Osteocyte (in vitro differentiated cells): ENCODE measurements around the gene EPC1. TPM values are rescaled to one million over a fixed set of nuclear protein-coding genes. Genes with fewer than 3 reads are reported as not detected.
A peak's percentile ranks its signal among the peaks of the same experiment; 100 is the strongest.

ENCODE experiments used
- DNase-seq: peaks from one replicate; pipeline ENCODE4 v3.0.0; 2021; ENCODE audit warnings: mixed read lengths; ENCODE audit not compliant: unreplicated experiment; ENCODE audit errors: extremely low spot score
- H3K27ac Mint-ChIP-seq: one replicate; pipeline ENCODE4 v1.8.0; 2021; ENCODE audit warnings: mild to moderate bottlenecking, mixed read lengths; ENCODE audit not compliant: unreplicated experiment
- H3K27me3 Mint-ChIP-seq: one replicate; pipeline ENCODE4 v1.8.0; 2021; ENCODE audit warnings: mixed read lengths; ENCODE audit not compliant: unreplicated experiment
- H3K36me3 Mint-ChIP-seq: one replicate; pipeline ENCODE4 v1.8.0; 2021; ENCODE audit warnings: mixed read lengths; ENCODE audit not compliant: unreplicated experiment
- H3K4me1 Mint-ChIP-seq: one replicate; pipeline ENCODE4 v1.8.0; 2021; ENCODE audit warnings: mixed read lengths; ENCODE audit not compliant: unreplicated experiment
- H3K4me3 Mint-ChIP-seq: one replicate; pipeline ENCODE4 v1.8.0; 2021; ENCODE audit warnings: mild to moderate bottlenecking, moderate library complexity, mixed read lengths; ENCODE audit not compliant: unreplicated experiment
- H3K9me3 Mint-ChIP-seq: one replicate; pipeline ENCODE4 v1.8.0; 2021; ENCODE audit warnings: mixed read lengths; ENCODE audit not compliant: unreplicated experiment
- total RNA-seq: library from RNA; stranded (reverse); gene quantifications from 2 replicates; pipeline ENCODE4 v1.2.1, GENCODE V29; 2021
- TF ChIP-seq, protein P1 (sequence below): fragments of 200-600 bp; sonication (generic); IDR thresholded peaks from 2 replicates; pipeline ENCODE4 v1.5.0; 2021; ENCODE audit warnings: antibody characterized with exemption, mild to moderate bottlenecking, moderate library complexity

EPC1 gene
- total RNA-seq, 1 donor from 2014 or later: 35.5 TPM

DNA sequence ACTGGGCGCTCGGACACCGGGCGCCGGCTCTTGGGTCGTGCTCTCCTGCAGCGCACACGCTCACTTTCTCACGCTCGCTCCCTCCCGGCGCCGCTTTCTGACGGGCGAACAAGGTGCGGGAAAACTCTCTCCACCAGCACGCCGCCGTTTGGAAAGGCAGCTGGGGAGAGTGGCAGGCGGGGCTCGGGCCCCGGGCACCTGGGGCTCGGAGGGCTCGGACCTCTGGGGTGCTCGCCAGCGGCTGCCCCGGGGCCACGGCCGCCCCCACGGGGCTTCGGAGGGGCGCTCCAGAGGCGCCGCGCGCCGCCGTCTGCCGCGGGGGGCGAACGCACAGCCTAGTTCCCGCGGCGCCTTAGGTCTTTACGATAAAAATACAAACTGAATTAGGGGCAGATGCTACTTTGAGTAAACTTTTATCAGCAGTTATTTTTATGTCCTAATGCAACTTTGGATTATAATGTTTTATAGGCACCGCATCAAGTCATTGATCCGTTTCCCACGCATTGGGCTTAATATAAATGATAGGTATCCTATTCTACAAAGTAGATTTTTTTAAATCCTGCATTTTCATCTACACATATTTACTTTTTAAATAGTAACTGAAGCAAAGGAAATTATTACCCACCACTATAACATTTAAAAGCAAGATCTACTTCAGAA lies 535 bp upstream of the EPC1 start:
- no peak for DNase-seq
- Mint-ChIP-seq H3K9me3 (no peaks in the 10 kb centered on the region), H3K27me3 (no peaks in the 10 kb centered on the region), H3K36me3 (peaks cover 5% of the 10 kb centered on the region), H3K4me1 (peaks cover 42% of the 10 kb centered on the region), H3K27ac (peak overlapping the region; percentile 38), H3K4me3 (peak overlapping the region; percentile 75)
- TF ChIP-seq, protein P1, sequence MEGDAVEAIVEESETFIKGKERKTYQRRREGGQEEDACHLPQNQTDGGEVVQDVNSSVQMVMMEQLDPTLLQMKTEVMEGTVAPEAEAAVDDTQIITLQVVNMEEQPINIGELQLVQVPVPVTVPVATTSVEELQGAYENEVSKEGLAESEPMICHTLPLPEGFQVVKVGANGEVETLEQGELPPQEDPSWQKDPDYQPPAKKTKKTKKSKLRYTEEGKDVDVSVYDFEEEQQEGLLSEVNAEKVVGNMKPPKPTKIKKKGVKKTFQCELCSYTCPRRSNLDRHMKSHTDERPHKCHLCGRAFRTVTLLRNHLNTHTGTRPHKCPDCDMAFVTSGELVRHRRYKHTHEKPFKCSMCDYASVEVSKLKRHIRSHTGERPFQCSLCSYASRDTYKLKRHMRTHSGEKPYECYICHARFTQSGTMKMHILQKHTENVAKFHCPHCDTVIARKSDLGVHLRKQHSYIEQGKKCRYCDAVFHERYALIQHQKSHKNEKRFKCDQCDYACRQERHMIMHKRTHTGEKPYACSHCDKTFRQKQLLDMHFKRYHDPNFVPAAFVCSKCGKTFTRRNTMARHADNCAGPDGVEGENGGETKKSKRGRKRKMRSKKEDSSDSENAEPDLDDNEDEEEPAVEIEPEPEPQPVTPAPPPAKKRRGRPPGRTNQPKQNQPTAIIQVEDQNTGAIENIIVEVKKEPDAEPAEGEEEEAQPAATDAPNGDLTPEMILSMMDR: no peak

DNA sequence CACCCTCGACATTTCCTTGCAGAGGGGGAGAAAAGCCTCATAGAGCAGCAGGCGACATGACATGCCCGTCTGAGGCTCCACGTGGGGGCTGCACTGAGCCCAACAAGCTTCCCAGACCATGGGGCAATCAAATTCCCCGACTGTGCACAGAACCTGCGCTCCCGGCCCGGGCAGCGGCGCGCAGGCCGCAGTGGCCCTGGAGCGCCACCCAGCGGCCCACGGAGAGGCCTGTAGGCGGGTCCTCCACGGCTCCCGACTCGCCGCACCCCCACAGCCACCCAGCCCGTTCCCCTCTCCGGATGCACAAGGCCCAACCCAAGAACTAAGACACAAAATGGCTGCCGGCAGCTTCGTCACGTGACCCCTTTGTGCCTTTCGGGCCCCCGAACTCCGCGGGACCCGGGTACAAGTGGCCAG lies 816 bp downstream of the EPC1 start:
- TF ChIP-seq, protein P1: peak; percentile 97
- Mint-ChIP-seq H3K9me3 (no peaks in the 10 kb centered on the region), H3K4me3 (peak overlapping the region; percentile 90), H3K27me3 (no peaks in the 10 kb centered on the region), H3K36me3 (peaks cover 5% of the 10 kb centered on the region), H3K27ac (peak overlapping the region; percentile 100), H3K4me1 (peaks cover 48% of the 10 kb centered on the region)
- DNase-seq: peak; percentile 99

- no peak for DNase-seq
- Mint-ChIP-seq H3K27me3 (no peaks in the 10 kb centered on the region), H3K36me3 (peaks cover 6% of the 10 kb centered on the region), H3K9me3 (no peaks in the 10 kb centered on the region), H3K27ac (no peak overlapping the region), H3K4me1 (peaks cover 55% of the 10 kb centered on the region), H3K4me3 (no peak overlapping the region)
- TF ChIP-seq, protein P1: no peak
Observed at GRCh38 chr10:32341596-32341995, 5.4 kb downstream of the EPC1 start.

DNA sequence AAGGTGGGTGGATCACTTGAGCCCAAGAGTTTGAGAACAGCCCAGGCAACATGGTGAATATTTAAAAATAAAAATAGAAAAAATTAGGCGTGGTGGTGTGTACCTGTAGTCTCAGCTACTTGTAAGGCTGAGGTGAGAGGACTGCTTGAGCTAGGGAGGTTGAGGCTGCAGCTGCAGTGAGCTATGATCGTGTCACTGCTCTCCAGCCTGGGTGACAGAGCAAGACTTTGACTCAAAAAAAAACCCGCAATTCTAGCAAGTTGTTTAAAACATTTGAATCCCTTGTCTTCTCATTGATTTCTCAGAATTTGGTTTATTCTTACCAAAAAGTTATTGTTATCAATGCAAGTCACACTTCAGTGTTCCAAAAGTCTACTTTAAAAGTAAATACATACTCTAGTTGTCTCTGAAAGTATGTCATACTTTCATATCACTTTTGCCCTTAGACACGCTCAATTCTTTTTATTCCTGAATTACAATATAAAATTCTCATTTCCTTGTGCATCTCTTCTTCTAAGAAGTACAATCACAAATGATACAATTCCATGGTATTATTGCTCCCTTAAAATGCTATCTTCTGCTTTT lies 6.3 kb downstream of the EPC1 start:
- no peaks in the 10 kb centered on the region for H3K9me3 Mint-ChIP-seq
- no peak overlapping the region for H3K4me3 Mint-ChIP-seq
- DNase-seq: no peak
- H3K27me3 Mint-ChIP-seq: no peaks in the 10 kb centered on the region
- TF ChIP-seq, protein P1: no peak
- H3K4me1 Mint-ChIP-seq: peaks cover 61% of the 10 kb centered on the region
- H3K27ac Mint-ChIP-seq: no peak overlapping the region
- H3K36me3 Mint-ChIP-seq: peaks cover 9% of the 10 kb centered on the region

GRCh38 chr10:32338262-32338661 lies 8.7 kb downstream of the EPC1 start:
- no peaks in the 10 kb centered on the region for H3K9me3 Mint-ChIP-seq
- no peak for DNase-seq
- no peaks in the 10 kb centered on the region for H3K27me3 Mint-ChIP-seq
- H3K4me1 Mint-ChIP-seq: peaks cover 48% of the 10 kb centered on the region
- TF ChIP-seq, protein P1: no peak
- peak overlapping the region; percentile 11 for H3K27ac Mint-ChIP-seq
- H3K36me3 Mint-ChIP-seq: peaks cover 8% of the 10 kb centered on the region
- H3K4me3 Mint-ChIP-seq: no peak overlapping the region
